OCI-LY1 (cell line): ENCODE results near the gene AKIRIN2.

Experiments used
- H2AFZ ChIP-seq: fragments of 200-600 bp; sonication (generic), shearing (Covaris generic); 2 replicates; pipeline ENCODE4 v1.6.0; 2014; ENCODE audit warnings: antibody characterized with exemption, mild to moderate bottlenecking, low read length
- H3F3A ChIP-seq: fragments of 200-600 bp; sonication (generic), shearing (Covaris generic); 2 replicates; pipeline ENCODE4 v1.6.0; 2014; ENCODE audit warnings: mild to moderate bottlenecking, antibody characterized with exemption, low read length, moderate library complexity; ENCODE audit not compliant: insufficient read depth
- H3K27ac ChIP-seq: fragments of 200-600 bp; sonication (generic); 2 replicates; pipeline ENCODE4 v1.5.1; 2014; ENCODE audit warnings: low read length, mixed run types, mild to moderate bottlenecking, low read depth; ENCODE audit not compliant: poor library complexity, severe bottlenecking
- H3K27me3 ChIP-seq: fragments of 200-600 bp; sonication (generic); 2 replicates; pipeline ENCODE4 v1.6.0; 2014; ENCODE audit warnings: antibody characterized with exemption, mild to moderate bottlenecking, low read length, moderate library complexity; ENCODE audit not compliant: insufficient read depth
- H3K36me3 ChIP-seq: fragments of 200-600 bp; sonication (generic); 2 replicates; pipeline ENCODE4 v1.6.1; 2014; ENCODE audit warnings: mild to moderate bottlenecking, antibody characterized with exemption, low read length, moderate library complexity, mixed read lengths; ENCODE audit not compliant: insufficient read depth
- H3K4me1 ChIP-seq: fragments of 200-600 bp; sonication (generic); 2 replicates; pipeline ENCODE4 v1.5.1; 2014; ENCODE audit warnings: mild to moderate bottlenecking, low read length, moderate library complexity; ENCODE audit not compliant: insufficient read depth, severe bottlenecking
- H3K4me2 ChIP-seq: fragments of 200-600 bp; sonication (generic), shearing (Covaris generic); 2 replicates; pipeline ENCODE4 v1.6.1; 2014; ENCODE audit warnings: low read length
- H3K4me3 ChIP-seq: fragments of 200-600 bp; sonication (generic); 2 replicates; pipeline ENCODE4 v1.5.1; 2014; ENCODE audit warnings: low read length, low read depth, mild to moderate bottlenecking, mixed read lengths; ENCODE audit not compliant: poor library complexity, severe bottlenecking
- H3K79me2 ChIP-seq: fragments of 200-600 bp; shearing (Covaris generic); 2 replicates; pipeline ENCODE4 v1.6.1; 2016; ENCODE audit warnings: mixed run types, low read length, mixed read lengths; ENCODE audit not compliant: insufficient read depth
- H3K9ac ChIP-seq: fragments of 200-600 bp; sonication (generic), shearing (Covaris generic); 2 replicates; pipeline ENCODE4 v1.6.1; 2014; ENCODE audit warnings: mild to moderate bottlenecking, low read length, mixed read lengths
- H3K9me2 ChIP-seq: fragments of 200-600 bp; sonication (generic), shearing (Covaris generic); 2 replicates; pipeline ENCODE4 v1.6.1; 2014; ENCODE audit warnings: low read depth, mild to moderate bottlenecking, low read length, mixed read lengths
- H3K9me3 ChIP-seq: fragments of 200-600 bp; shearing (Covaris generic); 2 replicates; pipeline ENCODE4 v1.6.1; 2014; ENCODE audit warnings: low read length, mixed read lengths
- H4K20me1 ChIP-seq: fragments of 200-600 bp; sonication (generic), shearing (Covaris generic); 2 replicates; pipeline ENCODE4 v1.6.0; 2016; ENCODE audit warnings: mild to moderate bottlenecking, low read length; ENCODE audit not compliant: insufficient read depth
- CTCF ChIP-seq: fragments of 200-600 bp; sonication (generic), shearing (Covaris generic); IDR thresholded peaks from 2 replicates; pipeline ENCODE4 v1.5.1; 2017; ENCODE audit warnings: mild to moderate bottlenecking, antibody characterized with exemption, low read length, moderate library complexity, mixed read lengths
- EZH2 ChIP-seq: fragments of 200-600 bp; sonication (generic), shearing (Covaris generic); IDR thresholded peaks from 2 replicates; pipeline ENCODE4 v1.8.0; 2017; ENCODE audit warnings: borderline replicate concordance, mixed run types, mild to moderate bottlenecking, antibody characterized with exemption, low read length, moderate library complexity, mixed read lengths

Gene AKIRIN2

GRCh38 chr6:87628881-87629280, 73.2 kb downstream of the AKIRIN2 start:
- TF ChIP-seq CTCF: no peak
- no peak for TF ChIP-seq EZH2
- no peaks in the 10 kb centered on the region for H4K20me1 ChIP-seq
- no peak overlapping the region for H3K4me3 ChIP-seq
- no peaks in the 10 kb centered on the region for H3F3A ChIP-seq
- H3K9me2 ChIP-seq: no peaks in the 10 kb centered on the region
- peaks cover 33% of the 10 kb centered on the region for H3K36me3 ChIP-seq
- H2AFZ ChIP-seq: no peak overlapping the region
- no peak overlapping the region for H3K4me2 ChIP-seq
- H3K9ac ChIP-seq: no peak overlapping the region
- no peaks in the 10 kb centered on the region for H3K27me3 ChIP-seq
- H3K4me1 ChIP-seq: peaks cover 5% of the 10 kb centered on the region
- no peaks in the 10 kb centered on the region for H3K79me2 ChIP-seq
- H3K27ac ChIP-seq: no peak overlapping the region
- no peaks in the 10 kb centered on the region for H3K9me3 ChIP-seq

GRCh38 chr6:87628424-87628823, 73.6 kb downstream of the AKIRIN2 start:
- no peaks in the 10 kb centered on the region for H3K9me3 ChIP-seq
- H3F3A ChIP-seq: no peaks in the 10 kb centered on the region
- no peaks in the 10 kb centered on the region for H3K27me3 ChIP-seq
- no peaks in the 10 kb centered on the region for H4K20me1 ChIP-seq
- no peak overlapping the region for H2AFZ ChIP-seq
- peaks cover 5% of the 10 kb centered on the region for H3K4me1 ChIP-seq
- no peaks in the 10 kb centered on the region for H3K9me2 ChIP-seq
- H3K4me3 ChIP-seq: no peak overlapping the region
- H3K9ac ChIP-seq: no peak overlapping the region
- TF ChIP-seq CTCF: no peak
- TF ChIP-seq EZH2: no peak
- no peak overlapping the region for H3K27ac ChIP-seq
- peaks cover 35% of the 10 kb centered on the region for H3K36me3 ChIP-seq
- H3K4me2 ChIP-seq: no peak overlapping the region
- no peaks in the 10 kb centered on the region for H3K79me2 ChIP-seq
